Measurements from ENCODE around the gene RER1.

The RER1 gene, protein sequence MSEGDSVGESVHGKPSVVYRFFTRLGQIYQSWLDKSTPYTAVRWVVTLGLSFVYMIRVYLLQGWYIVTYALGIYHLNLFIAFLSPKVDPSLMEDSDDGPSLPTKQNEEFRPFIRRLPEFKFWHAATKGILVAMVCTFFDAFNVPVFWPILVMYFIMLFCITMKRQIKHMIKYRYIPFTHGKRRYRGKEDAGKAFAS

DNA sequence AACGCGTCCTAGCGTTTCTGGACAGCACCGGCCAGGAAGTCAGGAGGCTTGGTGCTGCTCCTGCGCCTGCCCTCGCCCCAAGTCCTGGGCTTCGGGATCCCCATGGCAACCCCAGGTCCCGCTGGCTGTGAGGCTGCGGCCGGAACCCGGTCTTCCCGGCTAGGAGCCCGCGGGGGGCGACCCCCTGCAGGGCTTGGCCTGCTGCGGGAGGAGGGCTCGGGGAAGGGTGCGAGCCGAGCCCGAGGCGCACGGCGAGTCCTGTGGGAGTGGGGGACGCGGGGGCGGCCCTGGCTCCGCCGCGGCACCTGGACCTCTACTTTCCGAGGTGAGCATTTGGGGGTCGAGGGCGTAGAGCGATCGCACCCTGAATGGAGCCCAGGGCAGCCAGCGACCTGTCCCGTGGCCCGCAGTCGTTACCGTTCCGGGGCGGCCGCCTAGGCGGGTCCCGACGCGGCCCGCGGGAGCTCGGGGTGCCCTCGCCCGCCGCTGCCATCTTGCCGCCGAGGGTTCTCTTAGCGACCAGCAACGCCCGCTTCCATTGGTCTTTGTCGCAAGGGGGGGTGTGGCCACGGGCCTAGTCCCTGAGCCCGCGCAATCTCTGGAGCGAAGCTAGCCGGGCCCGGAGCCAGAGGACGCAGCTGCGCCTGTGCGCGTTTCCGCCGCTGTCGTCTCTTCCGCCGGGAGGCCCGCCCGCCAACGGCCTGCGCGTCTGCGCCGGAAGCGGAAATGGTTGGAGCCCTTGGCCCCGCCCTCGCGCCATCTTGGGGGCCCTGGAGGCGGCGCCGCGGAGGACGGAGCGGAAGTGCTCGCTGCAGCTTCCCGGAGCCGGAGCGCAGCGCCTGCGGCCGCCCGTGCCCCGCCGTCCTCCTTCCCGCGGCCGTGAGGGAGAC, at the start of gene RER1, which contains the start of gene MORN1:
Gene RER1 (plus strand): TSS at position 801 of the 890 bp plus-strand sequence. CDS start 3,950 bp downstream, outside the sequence.
Gene MORN1 (minus strand): TSS at position 514 of the 890 bp plus-strand sequence. CDS start 21 bp downstream, at position 493.
- DNase-seq = peak; percentile 100

DNA sequence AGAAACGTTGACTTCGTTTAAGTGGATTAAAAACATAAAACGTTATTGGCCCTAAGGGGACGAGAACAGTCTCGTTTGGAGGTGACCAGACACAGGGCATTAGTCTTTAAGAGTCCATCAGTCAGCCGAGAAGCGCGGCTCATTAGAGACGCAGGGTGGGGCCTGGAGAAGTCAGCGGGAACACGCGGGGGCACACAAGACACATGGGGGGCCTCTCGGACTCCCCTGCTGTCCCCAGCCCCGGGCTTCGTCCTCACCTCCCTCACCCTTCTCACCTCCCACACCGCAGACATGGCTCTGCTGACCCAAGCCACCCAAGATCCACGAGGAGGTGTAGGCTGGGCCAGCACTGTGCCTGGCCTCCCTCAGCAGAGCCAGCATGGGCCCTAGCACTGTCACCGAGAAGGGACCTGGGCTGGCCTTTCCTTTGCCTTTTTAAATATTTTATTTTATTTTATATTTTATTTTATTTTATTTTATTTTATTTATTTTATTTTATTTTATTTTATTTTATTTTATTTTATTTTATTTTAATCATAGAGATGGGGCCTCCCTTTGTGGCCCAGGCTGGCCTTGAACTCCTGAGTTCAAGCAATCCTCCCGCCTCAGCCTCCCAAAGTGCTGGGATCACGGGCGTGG, 49.1 kb upstream of the RER1 start:
- no peak for DNase-seq

DNA sequence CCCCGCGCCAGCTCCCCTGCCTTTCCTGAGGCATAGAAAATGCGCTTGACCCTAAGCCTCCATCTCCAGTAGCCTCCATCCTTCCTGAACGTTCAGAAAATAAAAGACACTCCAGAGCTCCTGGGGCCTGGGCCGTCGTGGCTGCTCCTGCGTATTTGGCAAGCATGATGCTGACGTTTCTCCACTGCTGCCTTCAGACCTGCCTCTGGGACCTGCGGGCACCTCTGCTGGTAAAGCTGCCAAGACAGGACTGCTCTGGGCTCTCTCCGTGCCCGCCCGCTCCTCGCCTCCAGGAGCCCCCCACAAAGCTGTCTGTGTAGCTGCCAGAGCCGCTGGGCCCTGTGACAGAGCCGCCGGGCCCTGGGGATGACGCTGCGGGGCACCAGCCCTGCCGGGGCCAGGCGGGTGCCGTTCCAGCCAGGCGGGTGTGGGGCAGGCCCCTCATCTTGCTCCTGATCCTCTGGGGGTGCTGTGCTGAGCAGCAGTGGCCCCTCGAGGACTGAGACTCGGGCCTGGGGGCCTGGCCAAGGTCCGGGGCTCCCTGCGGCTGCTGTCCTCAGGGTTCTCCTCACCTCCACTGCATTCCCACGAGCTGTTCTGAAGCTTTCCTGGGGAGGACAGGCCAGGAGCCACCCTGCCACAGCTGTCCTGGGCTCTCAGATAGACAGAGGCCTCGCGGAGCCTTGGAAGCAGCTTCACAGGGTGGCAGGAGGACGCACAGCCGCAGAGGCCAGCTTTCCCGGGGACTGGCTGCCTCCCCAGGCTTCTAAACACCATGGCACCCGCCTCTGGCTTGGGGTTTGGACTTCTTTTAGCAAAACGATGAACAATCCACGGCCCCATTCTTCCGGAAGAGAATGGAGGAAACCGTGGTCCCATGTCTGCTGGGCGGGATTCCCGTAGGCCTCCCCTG, 48.4 kb upstream of the RER1 start:
- DNase-seq = no peak

DNA sequence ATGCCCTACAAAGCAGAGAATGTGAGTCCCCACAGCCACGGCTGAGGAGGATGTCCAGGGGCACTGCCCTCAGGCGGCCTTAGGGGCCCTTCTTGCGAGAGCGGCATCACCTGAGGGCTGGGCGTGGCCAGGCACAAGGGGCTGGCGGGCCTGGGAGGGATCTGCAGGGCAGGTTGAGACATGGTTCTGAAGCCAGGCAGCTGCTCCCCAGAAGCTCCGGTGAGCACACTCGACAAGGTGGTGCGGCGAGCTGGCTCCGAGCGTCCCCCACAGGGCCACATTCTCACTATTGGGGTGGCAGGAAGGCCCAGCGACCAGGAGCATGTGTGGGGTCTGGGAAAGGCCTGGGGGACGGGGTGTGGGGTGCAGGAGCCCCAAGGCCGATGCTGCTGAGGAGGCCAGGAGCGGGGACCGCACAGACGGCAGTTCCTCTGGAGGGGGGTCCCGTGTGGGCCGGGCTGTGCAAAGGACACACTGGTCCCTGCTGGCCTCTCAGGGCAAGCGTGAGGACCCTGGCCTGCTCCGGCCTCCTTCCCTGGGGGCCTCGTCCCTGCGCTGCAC, 47.4 kb upstream of the RER1 start:
- no peak for DNase-seq

DNA sequence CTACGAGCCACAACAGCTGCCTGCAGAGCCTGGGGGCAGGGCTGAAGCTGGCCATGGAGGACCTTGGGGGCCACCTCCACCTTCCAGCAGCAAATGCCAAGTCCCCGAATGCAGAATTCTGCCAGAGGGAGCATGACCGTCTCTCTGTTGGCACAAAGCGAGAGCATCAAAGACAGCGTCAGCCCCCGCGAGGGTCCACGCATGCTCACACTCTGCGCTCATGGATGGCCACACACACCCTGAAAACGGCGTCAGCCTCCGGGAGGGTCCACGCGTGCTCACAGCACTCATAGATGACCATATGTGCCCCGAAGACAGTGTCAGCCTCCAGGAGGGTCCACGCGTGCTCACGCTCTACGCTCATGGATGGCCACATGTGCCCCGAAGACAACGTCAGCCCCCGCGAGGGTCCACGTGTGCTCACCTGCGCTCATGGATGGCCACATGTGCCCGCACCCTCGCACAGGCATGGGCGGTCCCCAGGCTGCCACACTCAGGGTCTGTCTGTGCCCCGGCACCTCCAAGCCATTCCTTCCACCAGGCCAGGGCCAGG, 46.8 kb upstream of the RER1 start:
- DNase-seq = no peak

DNA sequence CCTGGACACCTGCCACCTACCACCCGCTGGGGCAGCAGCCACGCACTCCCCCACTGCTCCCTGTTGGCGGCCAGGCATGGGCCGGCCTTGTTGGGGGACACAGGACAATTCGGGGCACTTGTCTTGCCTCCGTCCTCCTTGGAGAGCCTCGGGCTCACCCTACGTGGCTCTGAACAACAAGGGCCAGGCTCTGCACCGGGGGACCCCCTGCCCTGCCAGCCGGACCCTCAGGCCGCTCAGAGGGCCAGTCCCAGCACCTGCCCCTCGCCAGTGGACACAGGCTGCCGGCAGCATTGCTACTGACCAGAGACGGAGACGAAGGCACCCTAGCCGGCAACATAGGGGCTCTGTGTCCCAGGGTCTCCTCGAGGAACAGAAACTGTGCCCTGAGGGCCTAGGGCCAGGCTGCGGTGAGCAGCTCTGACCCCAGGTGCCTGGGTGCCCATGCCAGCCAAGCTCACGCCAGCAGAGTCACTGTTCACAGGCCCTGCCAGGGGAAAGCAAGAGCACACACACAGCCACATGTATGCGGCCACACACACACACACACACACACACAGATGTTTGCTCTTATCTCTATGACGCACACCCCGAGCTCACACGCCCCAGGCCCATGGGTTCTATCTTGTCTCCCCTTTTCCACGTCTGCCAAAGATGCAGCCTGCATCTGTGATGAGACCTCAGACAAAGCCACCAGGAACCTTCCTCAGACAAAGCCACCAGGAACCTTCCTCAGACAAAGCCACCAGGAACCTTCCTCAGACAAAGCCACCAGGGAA, 46.2 kb upstream of the RER1 start:
- DNase-seq = peak; percentile 17

DNA sequence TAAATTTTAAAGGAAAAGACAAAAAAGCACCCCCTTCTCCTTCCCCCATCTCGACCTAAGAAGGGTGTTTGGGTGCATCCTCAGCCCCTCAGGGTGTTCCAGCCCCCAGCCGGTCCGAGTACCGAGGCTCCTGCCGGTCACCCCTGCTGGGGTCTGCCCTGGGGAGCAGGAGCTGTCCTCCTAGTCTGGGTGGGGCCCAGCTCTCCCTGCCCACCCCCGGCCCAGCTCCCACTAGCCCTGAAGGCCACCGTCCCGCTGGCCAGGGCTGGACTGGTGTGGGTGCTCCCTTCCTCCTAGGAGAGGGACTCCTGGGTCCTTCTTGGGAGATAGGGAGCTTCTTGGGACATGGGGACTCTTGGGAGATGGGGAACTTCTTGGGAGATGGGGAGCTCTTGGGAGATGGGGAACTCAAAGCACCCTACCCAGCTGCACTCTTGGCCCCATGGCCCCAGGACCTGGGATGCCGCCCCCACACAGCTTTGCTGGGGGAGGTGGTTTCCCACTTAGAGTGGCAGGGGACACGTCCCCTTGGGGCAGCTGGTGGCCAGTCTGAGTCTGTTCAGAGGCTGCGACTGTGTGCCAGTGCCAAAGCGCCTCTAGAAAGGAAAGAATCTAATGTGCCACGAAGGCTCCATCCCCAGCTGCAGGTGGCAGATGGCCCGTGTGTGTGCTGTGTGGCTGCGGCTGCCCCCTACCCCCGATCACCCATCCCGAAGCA, 44.8 kb upstream of the RER1 start:
- peak; percentile 9 for DNase-seq

DNA sequence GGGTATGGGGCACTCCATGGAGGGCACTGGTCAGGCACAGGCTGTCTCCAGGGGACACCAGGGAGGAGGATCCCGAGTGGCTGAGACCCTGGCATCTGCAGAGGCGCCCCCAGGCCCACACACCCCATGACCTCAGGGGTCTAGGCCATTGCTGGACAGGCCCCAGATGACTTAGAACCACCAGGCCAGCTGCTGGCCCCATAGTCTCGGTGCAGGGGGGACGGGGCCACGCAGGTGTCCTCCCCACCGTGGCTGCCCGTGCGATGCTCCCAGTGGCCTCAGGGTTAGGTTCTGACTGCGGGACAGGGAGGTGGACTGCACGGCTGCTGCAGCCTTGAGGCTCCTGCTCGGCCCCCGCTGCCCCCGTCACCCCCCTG, 44.2 kb upstream of the RER1 start:
- DNase-seq = peak; percentile 11

DNA sequence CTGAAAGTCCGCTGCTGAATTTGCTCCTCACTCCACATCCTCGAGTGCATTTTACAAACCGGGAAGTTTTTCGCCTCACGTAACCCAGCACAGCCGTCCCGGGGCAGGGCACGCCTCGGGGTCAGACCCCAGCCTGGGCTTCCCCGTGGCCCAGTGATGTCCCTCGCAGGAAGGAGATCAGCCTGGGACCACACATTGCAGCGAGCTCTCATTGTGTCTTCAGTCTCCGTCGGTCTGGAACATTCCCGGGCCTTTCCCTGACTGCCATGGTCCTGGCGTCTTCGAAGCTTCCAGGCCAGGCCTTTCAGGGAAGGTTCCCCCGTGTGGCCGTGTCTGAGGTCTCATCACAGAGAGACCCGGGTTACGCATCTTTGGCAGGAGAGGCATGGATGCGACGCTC, 43.7 kb upstream of the RER1 start:
- no peak for DNase-seq

DNA sequence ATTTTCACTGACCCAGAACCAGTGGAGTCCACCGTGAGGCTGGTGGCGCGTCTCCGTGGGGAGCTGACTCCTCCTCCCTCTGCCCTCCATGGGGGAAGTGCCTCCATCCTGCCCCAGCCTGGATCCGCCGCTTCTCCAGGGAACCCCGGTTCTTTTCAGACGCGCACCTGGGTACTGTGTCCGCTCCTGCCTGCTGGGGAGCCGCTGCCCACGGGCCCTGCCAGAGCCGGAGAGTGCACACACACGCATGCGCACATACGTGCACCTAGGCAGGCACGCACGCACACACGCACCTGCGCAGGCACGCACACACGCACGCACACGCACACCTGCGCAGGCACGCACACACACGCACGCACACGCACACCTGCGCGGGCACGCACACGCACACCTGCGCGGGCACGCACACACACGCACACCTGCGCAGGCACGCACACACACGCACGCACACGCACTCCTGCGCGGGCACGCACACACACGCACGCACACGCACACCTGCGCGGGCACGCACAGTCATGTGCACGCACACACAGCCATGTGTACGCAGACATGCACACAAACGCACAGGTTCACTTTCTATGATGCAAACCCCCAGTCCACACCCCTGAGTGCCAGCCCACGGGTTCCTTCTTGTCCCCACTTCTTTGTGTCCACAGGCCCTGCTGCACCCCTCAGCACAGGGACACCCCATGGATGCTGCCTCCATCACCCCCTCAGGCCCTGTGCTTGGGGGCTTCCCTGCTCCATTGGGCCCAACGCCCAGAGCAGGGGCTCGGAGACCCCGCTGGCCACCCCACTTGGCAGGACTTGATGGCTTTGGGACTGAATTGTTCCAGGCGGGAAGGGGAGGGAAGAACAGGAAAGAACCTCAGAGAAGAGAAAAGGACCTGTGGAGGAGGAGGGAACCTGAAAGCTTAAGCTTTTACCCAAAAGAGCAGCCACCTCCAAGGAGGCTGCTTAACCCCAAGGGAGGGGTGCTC, 43.0 kb upstream of the RER1 start:
- no peak for DNase-seq

DNA sequence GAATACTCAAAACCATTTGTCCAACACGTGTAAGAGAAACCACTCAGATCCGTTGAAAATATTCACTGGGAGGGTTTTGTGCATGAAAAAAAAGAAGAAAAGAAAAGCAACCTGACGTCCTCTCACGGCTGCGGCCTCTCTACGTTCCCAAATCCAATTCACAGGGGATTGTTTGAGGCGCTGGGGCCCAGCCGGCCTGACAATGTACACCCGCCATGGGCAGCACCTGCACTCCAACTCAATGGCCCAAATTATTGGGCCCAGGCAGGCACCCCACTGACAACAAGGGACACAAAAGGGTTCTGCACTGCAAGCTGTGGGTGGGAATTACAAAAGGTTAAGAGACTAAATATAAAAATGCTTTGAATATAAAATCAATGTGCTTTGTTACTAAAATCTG, 41.8 kb upstream of the RER1 start:
- no peak for DNase-seq

DNA sequence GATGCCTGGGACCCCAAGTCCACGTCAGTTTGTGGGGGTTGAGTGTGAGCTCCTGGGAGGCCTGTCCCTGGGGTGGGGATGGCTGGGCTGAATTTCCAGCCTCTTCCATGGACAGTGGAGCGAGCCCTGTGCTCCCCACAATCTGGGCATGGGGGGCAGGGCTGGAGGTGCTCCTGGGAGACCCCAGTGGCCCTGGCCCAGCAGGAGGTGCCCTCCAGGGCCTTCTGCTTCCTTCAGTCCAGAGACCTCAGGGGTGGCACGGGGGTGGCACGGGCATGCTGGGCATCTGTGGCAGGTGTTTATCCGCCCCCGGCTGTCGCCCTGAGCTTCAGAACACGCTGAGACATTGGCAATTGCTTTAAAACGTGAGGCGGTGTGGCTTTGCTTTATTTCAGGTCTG, 41.1 kb upstream of the RER1 start:
- no peak for DNase-seq

DNA sequence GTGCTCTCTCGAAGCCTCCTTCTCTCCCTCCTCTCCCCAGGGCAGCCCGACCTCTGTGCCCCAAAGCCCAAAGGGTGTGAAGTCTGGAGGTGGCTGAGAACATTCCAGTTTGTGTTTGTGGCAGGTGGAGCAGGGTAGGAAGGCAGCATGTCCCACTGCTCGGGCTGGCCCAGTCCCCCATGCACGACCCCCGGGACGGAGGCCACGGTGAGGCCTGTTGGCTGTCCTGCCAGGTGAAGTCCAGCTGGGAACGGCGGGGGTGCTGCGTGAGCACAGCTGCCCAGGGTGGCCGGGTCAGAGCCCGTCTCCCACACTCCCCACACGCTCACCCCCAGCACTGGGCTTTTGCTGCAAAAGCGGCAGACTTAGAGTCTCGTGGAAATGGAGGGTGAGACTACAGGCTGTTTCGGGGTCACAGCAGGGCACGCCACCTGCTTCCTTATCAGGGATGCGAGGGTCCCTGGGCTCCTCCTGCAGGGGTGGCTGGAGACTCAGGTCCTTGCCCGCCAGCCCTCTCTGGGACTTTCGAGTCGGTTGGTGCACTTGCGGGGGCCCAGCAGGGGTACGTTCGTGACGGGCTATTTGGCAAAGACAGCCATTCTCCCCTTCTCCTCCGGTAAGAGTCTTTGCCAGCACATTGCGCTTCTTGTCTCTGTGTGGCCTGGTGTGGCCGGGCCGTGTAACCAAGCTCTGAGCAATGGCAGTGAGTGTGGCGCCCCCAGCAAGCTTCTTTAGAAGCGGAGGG, 40.6 kb upstream of the RER1 start:
- no peak for DNase-seq

DNA sequence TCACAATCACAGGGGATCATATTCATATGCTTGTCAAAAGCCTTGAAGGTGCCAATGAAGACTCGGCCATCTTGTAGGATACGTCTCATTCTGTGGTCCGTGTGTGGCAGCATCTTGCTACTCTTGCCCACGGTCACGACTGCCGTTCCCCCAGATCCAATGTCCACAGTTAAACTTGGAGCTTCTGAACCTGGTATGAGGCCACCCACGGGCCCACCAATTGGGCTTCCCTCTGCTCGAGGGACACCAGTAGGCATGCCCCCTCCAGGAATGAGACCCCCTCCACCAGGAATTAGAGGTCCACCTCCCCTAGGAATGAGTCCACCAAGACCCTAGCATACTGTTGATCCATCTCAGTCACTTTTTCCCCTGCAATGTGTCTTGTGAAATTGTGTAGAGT, 39.9 kb upstream of the RER1 start:
- no peak for DNase-seq

DNA sequence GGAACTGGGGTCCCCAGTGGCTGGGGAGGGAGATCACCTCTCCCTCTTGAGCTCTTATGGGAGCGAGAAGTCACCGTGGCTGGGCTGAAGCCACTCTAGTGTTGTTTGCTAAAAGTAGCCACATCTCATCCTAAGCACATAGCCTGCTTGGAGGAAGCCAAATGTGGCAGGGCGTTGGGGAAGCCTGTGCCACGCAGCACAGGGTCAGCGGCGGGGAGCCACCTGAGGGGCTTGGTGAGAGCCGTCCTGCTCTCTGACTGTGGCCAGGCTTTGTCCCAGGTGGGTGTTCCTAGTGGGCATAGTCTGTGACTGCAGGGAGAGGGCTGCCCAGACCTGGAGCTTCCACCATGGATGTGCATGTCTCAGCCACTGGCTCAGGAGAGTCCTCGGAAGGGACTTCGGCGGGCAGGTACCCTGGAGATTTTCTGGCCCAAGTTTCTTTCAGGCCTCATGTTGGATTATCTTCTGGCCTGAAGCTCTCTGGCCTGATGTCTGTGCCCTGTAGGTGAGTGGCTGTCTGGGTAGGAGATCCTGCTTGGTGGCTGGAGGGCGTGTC, 39.2 kb upstream of the RER1 start:
- no peak for DNase-seq

DNA sequence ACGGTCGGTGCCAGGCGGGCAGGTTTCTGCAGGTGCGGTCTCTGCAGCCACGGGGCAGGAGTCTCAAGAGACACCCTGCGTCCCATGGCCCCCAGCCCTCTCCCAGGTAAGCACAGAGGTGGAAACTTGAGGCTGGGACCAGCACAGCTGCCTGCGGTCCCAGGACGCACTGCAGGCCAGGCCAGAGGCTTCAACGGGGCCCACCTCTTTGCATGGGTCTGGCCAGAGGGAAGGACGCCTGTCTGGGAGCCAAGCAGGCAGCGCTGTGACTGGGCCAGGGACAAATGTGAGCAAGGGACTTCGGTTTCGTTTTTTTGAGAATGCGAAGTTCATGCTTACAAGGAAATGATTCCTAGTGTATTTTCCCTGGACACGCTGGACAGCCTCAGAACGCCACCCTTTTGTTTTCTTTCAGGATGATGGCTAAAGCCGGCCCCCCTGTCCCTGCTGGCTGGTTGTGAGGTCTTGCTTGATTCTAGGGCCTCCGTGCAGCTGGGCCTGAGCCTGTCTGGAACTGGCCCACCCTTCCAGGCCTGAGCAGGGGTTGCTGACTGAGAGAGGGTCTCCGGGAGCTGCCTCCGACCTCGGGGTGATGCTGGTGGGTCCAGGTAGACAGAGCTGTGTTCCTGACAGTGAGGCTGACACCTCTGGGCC, 38.6 kb upstream of the RER1 start:
- no peak for DNase-seq

Data from right hindlimb (tissue), 1 donor.